IMR-90 (cell line): ENCODE measurements around the gene MRPL20.

Experiments
- CTCF ChIP-seq: conservative IDR thresholded peaks from 2 replicates; pipeline ENCODE4 v1.5.1; 2012; ENCODE audit warnings: mild to moderate bottlenecking, low read depth, low read length, improper control_type of control experiment
- FOS ChIP-seq: fragments of 150-350 bp; IDR thresholded peaks from 2 replicates; pipeline ENCODE4 v1.6.1; 2016; ENCODE audit warnings: low read depth, low read length
- POLR2A ChIP-seq: IDR thresholded peaks from 2 replicates; pipeline ENCODE4 v1.6.1; 2012; ENCODE audit warnings: mild to moderate bottlenecking, low read depth, low read length

- TF ChIP-seq CTCF (no peak), POLR2A (no peak), FOS (no peak)
Observed at GRCh38 chr1:1403653-1404052, 3.4 kb downstream of the MRPL20 start.
